GM23338 (cell line): Measurements from ENCODE around the gene CFAP65.
A peak's percentile ranks its signal among the peaks of the same experiment; 100 is the strongest.

Experiments used
- CREB1 ChIP-seq: fragments of 250-450 bp; sonication (Bioruptor Pico); IDR thresholded peaks from 2 replicates; pipeline ENCODE4 v1.5.0; 2020; ENCODE audit warnings: low read depth, mild to moderate bottlenecking, moderate library complexity
- ETS1 ChIP-seq: IDR thresholded peaks from 2 replicates; pipeline ENCODE4 v1.6.1; 2016; ENCODE audit warnings: antibody characterized with exemption
- EZH2 ChIP-seq: fragments of 200-600 bp; sonication (generic); IDR thresholded peaks from one replicate; pipeline ENCODE4 v1.8.0; 2017; ENCODE audit warnings: antibody characterized with exemption, mild to moderate bottlenecking, low read depth; ENCODE audit not compliant: unreplicated experiment
- EZH2phosphoT487 ChIP-seq: fragments of 200-600 bp; sonication (generic); IDR thresholded peaks from one replicate; pipeline ENCODE4 v1.8.1; 2018; ENCODE audit warnings: antibody characterized with exemption; ENCODE audit not compliant: unreplicated experiment
- JUNB ChIP-seq: IDR thresholded peaks from one replicate; pipeline ENCODE4 v1.6.1; 2016; ENCODE audit warnings: antibody characterized with exemption; ENCODE audit not compliant: unreplicated experiment
- NANOG ChIP-seq: IDR thresholded peaks from 2 replicates; pipeline ENCODE4 v1.6.1; 2016; ENCODE audit warnings: antibody characterized with exemption, borderline replicate concordance
- POLR2AphosphoS5 ChIP-seq: IDR thresholded peaks from 2 replicates; pipeline ENCODE4 v1.6.1; 2016; ENCODE audit warnings: antibody characterized with exemption, low read depth
- REST ChIP-seq: IDR thresholded peaks from one replicate; pipeline ENCODE4 v1.6.1; 2018; ENCODE audit warnings: antibody characterized with exemption; ENCODE audit not compliant: unreplicated experiment
- STAT1 ChIP-seq: IDR thresholded peaks from one replicate; pipeline ENCODE4 v1.6.1; 2016; ENCODE audit warnings: antibody characterized with exemption; ENCODE audit not compliant: unreplicated experiment
- ZNF114 ChIP-seq: fragments of 250-450 bp; sonication (Bioruptor Pico); IDR thresholded peaks from 2 replicates; pipeline ENCODE4 v1.5.0; 2020; ENCODE audit warnings: mild to moderate bottlenecking, moderate library complexity
- ZNF331 ChIP-seq: fragments of 250-450 bp; sonication (Bioruptor Pico); IDR thresholded peaks from 2 replicates; pipeline ENCODE4 v1.5.0; 2020; ENCODE audit warnings: low read depth, mild to moderate bottlenecking, moderate library complexity
- TF ChIP-seq, protein P1 (sequence below), 2 experiments: fragments of 200-600 bp in 1 of 2; sonication (generic) in 1 of 2; conservative IDR thresholded peaks; 2 replicates each; pipeline versions ENCODE4 v1.5.1 to v1.6.1; 2016 to 2017; ENCODE audit warnings: antibody characterized with exemption in 2 of 2, low read depth in 2 of 2, mild to moderate bottlenecking in 2 of 2, moderate library complexity in 1 of 2
- TF ChIP-seq, protein P2 (sequence below): fragments of 250-450 bp; sonication (Bioruptor Pico); IDR thresholded peaks from 2 replicates; pipeline ENCODE4 v1.5.0; 2020; ENCODE audit warnings: mild to moderate bottlenecking, moderate library complexity

- TF ChIP-seq, protein P1, sequence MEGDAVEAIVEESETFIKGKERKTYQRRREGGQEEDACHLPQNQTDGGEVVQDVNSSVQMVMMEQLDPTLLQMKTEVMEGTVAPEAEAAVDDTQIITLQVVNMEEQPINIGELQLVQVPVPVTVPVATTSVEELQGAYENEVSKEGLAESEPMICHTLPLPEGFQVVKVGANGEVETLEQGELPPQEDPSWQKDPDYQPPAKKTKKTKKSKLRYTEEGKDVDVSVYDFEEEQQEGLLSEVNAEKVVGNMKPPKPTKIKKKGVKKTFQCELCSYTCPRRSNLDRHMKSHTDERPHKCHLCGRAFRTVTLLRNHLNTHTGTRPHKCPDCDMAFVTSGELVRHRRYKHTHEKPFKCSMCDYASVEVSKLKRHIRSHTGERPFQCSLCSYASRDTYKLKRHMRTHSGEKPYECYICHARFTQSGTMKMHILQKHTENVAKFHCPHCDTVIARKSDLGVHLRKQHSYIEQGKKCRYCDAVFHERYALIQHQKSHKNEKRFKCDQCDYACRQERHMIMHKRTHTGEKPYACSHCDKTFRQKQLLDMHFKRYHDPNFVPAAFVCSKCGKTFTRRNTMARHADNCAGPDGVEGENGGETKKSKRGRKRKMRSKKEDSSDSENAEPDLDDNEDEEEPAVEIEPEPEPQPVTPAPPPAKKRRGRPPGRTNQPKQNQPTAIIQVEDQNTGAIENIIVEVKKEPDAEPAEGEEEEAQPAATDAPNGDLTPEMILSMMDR (conservative IDR thresholded peaks at IDR 0.05; ENCODE audit: low read depth in 2 of 2), result no peak
- TF ChIP-seq POLR2AphosphoS5, result no peak
- no peak for TF ChIP-seq EZH2
- TF ChIP-seq EZH2phosphoT487, result no peak
- no peak for TF ChIP-seq STAT1
- peak; percentile 98 for TF ChIP-seq REST
- peak; percentile 59 for TF ChIP-seq CREB1 (CRISPR knock-in tag)
- TF ChIP-seq ETS1, result peak; percentile 59
- no peak for TF ChIP-seq JUNB
- TF ChIP-seq ZNF331 (CRISPR knock-in tag), result no peak
- no peak for TF ChIP-seq NANOG
- peak; percentile 90 for TF ChIP-seq ZNF114 (CRISPR knock-in tag)
- TF ChIP-seq, protein P2, sequence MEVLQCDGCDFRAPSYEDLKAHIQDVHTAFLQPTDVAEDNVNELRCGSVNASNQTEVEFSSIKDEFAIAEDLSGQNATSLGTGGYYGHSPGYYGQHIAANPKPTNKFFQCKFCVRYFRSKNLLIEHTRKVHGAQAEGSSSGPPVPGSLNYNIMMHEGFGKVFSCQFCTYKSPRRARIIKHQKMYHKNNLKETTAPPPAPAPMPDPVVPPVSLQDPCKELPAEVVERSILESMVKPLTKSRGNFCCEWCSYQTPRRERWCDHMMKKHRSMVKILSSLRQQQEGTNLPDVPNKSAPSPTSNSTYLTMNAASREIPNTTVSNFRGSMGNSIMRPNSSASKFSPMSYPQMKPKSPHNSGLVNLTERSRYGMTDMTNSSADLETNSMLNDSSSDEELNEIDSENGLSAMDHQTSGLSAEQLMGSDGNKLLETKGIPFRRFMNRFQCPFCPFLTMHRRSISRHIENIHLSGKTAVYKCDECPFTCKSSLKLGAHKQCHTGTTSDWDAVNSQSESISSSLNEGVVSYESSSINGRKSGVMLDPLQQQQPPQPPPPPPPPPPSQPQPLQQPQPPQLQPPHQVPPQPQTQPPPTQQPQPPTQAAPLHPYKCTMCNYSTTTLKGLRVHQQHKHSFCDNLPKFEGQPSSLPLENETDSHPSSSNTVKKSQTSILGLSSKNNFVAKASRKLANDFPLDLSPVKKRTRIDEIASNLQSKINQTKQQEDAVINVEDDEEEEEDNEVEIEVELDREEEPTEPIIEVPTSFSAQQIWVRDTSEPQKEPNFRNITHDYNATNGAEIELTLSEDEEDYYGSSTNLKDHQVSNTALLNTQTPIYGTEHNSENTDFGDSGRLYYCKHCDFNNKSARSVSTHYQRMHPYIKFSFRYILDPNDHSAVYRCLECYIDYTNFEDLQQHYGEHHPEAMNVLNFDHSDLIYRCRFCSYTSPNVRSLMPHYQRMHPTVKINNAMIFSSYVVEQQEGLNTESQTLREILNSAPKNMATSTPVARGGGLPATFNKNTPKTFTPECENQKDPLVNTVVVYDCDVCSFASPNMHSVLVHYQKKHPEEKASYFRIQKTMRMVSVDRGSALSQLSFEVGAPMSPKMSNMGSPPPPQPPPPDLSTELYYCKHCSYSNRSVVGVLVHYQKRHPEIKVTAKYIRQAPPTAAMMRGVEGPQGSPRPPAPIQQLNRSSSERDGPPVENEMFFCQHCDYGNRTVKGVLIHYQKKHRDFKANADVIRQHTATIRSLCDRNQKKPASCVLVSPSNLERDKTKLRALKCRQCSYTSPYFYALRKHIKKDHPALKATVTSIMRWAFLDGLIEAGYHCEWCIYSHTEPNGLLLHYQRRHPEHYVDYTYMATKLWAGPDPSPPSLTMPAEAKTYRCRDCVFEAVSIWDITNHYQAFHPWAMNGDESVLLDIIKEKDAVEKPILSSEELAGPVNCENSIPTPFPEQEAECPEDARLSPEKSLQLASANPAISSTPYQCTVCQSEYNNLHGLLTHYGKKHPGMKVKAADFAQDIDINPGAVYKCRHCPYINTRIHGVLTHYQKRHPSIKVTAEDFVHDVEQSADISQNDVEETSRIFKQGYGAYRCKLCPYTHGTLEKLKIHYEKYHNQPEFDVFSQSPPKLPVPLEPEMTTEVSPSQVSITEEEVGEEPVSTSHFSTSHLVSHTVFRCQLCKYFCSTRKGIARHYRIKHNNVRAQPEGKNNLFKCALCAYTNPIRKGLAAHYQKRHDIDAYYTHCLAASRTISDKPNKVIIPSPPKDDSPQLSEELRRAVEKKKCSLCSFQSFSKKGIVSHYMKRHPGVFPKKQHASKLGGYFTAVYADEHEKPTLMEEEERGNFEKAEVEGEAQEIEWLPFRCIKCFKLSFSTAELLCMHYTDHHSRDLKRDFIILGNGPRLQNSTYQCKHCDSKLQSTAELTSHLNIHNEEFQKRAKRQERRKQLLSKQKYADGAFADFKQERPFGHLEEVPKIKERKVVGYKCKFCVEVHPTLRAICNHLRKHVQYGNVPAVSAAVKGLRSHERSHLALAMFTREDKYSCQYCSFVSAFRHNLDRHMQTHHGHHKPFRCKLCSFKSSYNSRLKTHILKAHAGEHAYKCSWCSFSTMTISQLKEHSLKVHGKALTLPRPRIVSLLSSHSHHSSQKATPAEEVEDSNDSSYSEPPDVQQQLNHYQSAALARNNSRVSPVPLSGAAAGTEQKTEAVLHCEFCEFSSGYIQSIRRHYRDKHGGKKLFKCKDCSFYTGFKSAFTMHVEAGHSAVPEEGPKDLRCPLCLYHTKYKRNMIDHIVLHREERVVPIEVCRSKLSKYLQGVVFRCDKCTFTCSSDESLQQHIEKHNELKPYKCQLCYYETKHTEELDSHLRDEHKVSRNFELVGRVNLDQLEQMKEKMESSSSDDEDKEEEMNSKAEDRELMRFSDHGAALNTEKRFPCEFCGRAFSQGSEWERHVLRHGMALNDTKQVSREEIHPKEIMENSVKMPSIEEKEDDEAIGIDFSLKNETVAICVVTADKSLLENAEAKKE (CRISPR knock-in tag), result no peak
Observed at GRCh38 chr2:218962859-218963492, 78.3 kb downstream of the CFAP65 start.
